Colonic mucosa (tissue), 4 donors: ENCODE results near the gene PANK4. TPM values are rescaled to one million over a fixed set of nuclear protein-coding genes. Genes with fewer than 3 reads are reported as not detected.

Source experiments
- DNase-seq: peaks from one replicate; pipeline ENCODE4 v3.0.0-alpha.2; 2020
- H3K27ac ChIP-seq: fragments of 200-600 bp; one replicate; pipeline ENCODE4 v1.8.0; 2021
- H3K27me3 ChIP-seq: fragments of 200-600 bp; one replicate; pipeline ENCODE4 v1.8.0; 2021
- H3K36me3 ChIP-seq: fragments of 200-600 bp; one replicate; pipeline ENCODE4 v1.8.0; 2021
- H3K4me1 ChIP-seq: fragments of 200-600 bp; one replicate; pipeline ENCODE4 v1.8.0; 2021; ENCODE audit warnings: mild to moderate bottlenecking
- H3K4me3 ChIP-seq: fragments of 200-600 bp; one replicate; pipeline ENCODE4 v1.8.0; 2021
- H3K9ac ChIP-seq, 2 donors: one replicate each; pipeline ENCODE4 v1.7.0; 2013; ENCODE audit warnings: control low read depth in 2 of 2, low read depth in 2 of 2, low read length in 2 of 2
- H3K9me3 ChIP-seq: fragments of 200-600 bp; one replicate; pipeline ENCODE4 v1.8.0; 2021
- intact Hi-C: fragments of 100-400 bp; cut with DNase I; formaldehyde crosslinking; loops from one replicate; pipeline ENCODE4 v1.14.1; 2022
- total RNA-seq, 2 donors: library from RNA; stranded (reverse); fragmentation: NEBNext Ultra II Directional in 1 of 2; extraction: Animal tissue kit (Norgen Biotek cat#: 25700) in 1 of 2; gene quantifications; one replicate each; pipeline ENCODE4 v1.2.1, GENCODE V29; 2021
- TF ChIP-seq, protein P1 (sequence below): fragments of 200-600 bp; IDR thresholded peaks from one replicate; pipeline ENCODE4 v1.8.0; 2022; ENCODE audit warnings: antibody characterized with exemption, mild to moderate bottlenecking
- donor health status: healthy.
- donor health status: DM: no; HTN: no; CAD: no.
- donor health status: DM: no; HTN: no; CAD: no.

PANK4 gene
- total RNA-seq, 2 donors from 2014 or later: 27.0 to 42.0 TPM

- no peak overlapping the region for H3K9ac ChIP-seq
- H3K27ac ChIP-seq: no peak overlapping the region
- H3K27me3 ChIP-seq: no peaks in the 10 kb centered on the region
- TF ChIP-seq, protein P1, sequence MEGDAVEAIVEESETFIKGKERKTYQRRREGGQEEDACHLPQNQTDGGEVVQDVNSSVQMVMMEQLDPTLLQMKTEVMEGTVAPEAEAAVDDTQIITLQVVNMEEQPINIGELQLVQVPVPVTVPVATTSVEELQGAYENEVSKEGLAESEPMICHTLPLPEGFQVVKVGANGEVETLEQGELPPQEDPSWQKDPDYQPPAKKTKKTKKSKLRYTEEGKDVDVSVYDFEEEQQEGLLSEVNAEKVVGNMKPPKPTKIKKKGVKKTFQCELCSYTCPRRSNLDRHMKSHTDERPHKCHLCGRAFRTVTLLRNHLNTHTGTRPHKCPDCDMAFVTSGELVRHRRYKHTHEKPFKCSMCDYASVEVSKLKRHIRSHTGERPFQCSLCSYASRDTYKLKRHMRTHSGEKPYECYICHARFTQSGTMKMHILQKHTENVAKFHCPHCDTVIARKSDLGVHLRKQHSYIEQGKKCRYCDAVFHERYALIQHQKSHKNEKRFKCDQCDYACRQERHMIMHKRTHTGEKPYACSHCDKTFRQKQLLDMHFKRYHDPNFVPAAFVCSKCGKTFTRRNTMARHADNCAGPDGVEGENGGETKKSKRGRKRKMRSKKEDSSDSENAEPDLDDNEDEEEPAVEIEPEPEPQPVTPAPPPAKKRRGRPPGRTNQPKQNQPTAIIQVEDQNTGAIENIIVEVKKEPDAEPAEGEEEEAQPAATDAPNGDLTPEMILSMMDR: no peak
- intact Hi-C loops: no loop called here
- H3K36me3 ChIP-seq: peaks cover 56% of the 10 kb centered on the region
- no peak overlapping the region for H3K4me3 ChIP-seq
- H3K9me3 ChIP-seq: no peaks in the 10 kb centered on the region
- no peak for DNase-seq
- no peaks in the 10 kb centered on the region for H3K4me1 ChIP-seq
Measured at GRCh38 chr1:2513939-2514652, 12.3 kb downstream of the PANK4 start.

- no peaks in the 10 kb centered on the region for H3K27me3 ChIP-seq
- peaks cover 48% of the 10 kb centered on the region for H3K36me3 ChIP-seq
- no peaks in the 10 kb centered on the region for H3K4me1 ChIP-seq
- no peak overlapping the region for H3K4me3 ChIP-seq
- H3K9ac ChIP-seq: no peak overlapping the region
- H3K9me3 ChIP-seq: no peaks in the 10 kb centered on the region
- TF ChIP-seq, protein P1: no peak
- H3K27ac ChIP-seq: no peak overlapping the region
- DNase-seq: no peak
- intact Hi-C loops: no loop called here
Measured at GRCh38 chr1:2512862-2513421, 13.5 kb downstream of the PANK4 start.

- Histone ChIP-seq H3K9me3 (no peaks in the 10 kb centered on the region), H3K4me3 (no peak overlapping the region), H3K36me3 (peaks cover 37% of the 10 kb centered on the region), H3K27me3 (peaks cover 5% of the 10 kb centered on the region), H3K4me1 (no peaks in the 10 kb centered on the region), H3K9ac (no peak overlapping the region), H3K27ac (no peak overlapping the region)
- DNase-seq: no peak
- intact Hi-C loops: no loop called here
- TF ChIP-seq, protein P1: no peak
Measured at GRCh38 chr1:2510366-2511155, 15.8 kb downstream of the PANK4 start.

DNA sequence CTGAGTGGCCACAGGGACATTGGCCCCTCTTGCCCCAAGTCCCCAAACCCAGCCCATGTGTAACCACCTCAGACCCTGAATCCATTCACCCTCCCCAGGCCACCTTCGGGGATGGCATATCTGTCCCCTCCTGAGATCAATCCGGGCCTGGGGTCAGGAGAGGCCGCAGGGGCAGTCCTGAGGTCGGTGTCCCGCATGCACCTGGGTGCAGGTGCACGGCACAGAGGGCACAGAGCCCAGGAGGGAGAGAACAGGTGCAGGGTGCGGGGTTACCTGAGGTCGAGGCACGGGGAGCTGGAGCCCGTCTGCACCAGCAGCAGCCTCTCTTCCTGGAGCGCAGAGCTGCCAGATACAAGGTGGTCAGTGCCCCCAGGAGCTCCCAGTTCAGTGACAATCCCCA is 16.8 kb downstream of the PANK4 start:
- intact Hi-C loops: no loop called here
- H3K36me3 ChIP-seq: peaks cover 37% of the 10 kb centered on the region
- no peak overlapping the region for H3K27ac ChIP-seq
- TF ChIP-seq, protein P1: no peak
- H3K4me3 ChIP-seq: no peak overlapping the region
- H3K9ac ChIP-seq: no peak overlapping the region
- no peaks in the 10 kb centered on the region for H3K9me3 ChIP-seq
- peaks cover 15% of the 10 kb centered on the region for H3K27me3 ChIP-seq
- DNase-seq: no peak
- no peaks in the 10 kb centered on the region for H3K4me1 ChIP-seq

GRCh38 chr1:2508751-2509150 is 17.6 kb downstream of the PANK4 start:
- Histone ChIP-seq H3K27ac (no peak overlapping the region), H3K4me3 (no peak overlapping the region), H3K9ac (no peak overlapping the region), H3K9me3 (no peaks in the 10 kb centered on the region), H3K4me1 (no peaks in the 10 kb centered on the region), H3K36me3 (peaks cover 33% of the 10 kb centered on the region), H3K27me3 (peaks cover 23% of the 10 kb centered on the region)
- TF ChIP-seq, protein P1: no peak
- DNase-seq: no peak
- intact Hi-C loops: no loop called here
